GM19395 (cell line): ENCODE measurements around the gene ATP6V0B.

Source experiments
- ATAC-seq: cut with Tn5 transposase; IDR thresholded peaks from one replicate; pipeline ENCODE4 v1.9.1; 2021; ENCODE audit warnings: mild to moderate bottlenecking, moderate library complexity; ENCODE audit not compliant: unreplicated experiment

ATP6V0B gene

DNA sequence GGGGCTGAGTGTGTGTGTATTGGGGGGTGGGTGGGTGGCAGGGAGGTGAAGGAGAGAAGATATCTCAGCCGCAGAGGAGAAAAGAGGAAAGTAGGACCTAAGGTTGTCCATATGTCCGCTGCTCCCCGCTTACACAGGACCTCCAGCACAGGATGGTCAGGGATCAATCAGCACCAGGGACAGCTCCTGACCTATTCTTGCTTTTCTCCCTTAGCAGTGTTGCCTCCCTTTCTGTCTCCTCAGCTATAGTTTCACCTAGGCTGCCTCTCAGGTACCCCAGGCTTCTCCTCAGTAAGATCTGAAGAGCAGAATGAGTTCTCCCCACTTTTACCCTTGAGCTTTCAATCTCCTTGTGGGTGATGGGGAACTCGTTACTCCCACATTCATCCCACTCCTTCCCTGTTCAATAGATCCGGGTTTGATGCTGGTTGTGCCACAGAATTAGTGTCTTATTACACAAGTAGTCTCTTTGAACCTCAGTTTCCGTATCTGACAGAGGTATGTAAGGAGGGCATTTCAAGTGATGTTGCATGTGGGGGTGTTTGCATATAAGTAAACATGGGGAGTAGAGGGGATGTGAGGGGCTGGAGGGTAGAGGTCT, 6.3 kb upstream of the ATP6V0B start:
- ATAC-seq = no peak

DNA sequence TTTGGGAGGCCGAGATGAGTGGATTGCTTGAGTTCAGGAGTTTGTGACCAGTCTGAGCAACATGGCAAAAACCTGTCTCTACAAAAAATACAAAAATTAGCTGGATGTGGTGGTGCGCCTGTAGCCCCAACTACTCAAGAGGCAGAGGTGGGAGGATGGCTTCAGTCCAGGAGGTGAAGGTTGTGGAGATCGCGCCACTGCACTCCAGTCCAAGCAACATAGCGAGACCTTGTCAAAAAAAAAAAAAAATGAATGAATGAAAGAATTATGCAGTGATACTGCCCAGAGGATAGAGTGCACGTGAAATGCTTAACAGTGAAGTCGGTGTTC, 5.4 kb upstream of the ATP6V0B start:
- ATAC-seq = no peak

DNA sequence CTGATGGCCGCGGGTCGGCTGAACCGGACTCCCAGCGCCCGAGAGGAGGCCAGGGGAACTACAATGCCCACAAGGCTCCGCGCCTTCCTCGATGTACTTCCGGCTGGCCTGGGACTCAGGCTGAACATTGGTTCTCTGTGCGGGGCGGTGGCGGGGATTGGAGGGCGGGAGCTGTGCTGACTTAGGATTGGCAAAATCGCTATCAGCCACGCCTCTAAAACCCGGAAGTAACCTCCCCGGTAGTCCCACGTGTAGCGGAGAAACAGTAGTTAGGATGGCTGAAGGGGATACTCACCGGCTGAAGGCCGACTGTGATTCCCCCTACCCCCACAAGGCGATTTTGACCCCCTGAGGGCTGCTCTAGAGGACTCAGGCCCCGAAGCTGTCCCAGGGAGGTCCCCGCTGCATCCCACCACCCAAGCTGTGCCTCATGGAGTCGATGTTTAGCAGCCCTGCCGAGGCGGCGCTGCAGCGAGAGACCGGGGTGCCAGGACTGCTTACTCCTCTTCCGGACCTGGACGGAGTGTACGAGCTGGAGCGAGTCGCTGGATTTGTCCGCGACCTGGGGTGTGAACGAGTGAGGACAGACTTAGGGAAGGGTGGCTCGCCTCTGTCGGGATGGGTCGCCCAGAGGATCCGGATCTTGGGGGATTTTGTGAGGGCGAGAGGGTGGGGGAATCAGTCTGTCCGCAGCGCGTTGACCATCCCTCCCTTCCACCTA, 4.9 kb upstream of the ATP6V0B start, which contains the start of gene DPH2:
DPH2 (plus strand) TSS at position 265 of the 721 bp plus-strand sequence; CDS start at position 431, 166 bp downstream.
- peak; percentile 84 for ATAC-seq

DNA sequence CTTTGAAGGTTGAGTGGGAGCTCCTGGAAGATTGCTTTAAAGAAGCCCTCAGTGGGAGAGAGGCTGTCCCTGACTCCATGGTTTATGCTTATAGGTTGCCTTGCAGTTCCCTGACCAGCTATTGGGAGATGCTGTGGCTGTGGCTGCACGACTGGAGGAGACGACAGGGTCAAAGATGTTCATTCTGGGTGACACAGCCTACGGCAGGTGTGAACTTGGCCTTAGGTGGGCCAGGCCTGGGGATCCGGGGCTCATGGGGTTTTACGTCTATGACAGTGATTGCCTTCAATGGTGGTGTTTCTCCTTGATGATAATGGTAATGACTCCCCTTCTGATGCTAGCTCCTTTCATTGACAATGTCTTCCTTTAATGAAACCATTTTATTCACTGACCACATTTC, 4.3 kb upstream of the ATP6V0B start:
- no peak for ATAC-seq

DNA sequence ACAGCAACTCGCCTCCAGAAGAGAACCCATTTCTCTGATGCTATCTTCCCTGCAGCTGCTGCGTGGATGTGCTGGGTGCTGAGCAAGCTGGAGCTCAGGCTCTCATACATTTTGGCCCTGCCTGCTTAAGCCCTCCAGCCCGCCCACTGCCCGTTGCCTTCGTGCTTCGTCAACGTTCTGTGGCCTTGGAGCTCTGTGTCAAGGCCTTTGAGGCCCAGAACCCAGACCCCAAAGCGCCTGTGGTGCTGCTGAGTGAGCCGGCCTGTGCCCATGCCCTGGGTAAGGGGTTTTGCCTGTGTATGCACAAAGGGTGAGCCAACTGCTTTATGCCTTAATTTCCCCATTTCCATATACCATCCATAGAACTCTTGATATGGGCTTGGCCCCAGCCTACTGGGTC, 3.8 kb upstream of the ATP6V0B start:
- ATAC-seq = no peak

DNA sequence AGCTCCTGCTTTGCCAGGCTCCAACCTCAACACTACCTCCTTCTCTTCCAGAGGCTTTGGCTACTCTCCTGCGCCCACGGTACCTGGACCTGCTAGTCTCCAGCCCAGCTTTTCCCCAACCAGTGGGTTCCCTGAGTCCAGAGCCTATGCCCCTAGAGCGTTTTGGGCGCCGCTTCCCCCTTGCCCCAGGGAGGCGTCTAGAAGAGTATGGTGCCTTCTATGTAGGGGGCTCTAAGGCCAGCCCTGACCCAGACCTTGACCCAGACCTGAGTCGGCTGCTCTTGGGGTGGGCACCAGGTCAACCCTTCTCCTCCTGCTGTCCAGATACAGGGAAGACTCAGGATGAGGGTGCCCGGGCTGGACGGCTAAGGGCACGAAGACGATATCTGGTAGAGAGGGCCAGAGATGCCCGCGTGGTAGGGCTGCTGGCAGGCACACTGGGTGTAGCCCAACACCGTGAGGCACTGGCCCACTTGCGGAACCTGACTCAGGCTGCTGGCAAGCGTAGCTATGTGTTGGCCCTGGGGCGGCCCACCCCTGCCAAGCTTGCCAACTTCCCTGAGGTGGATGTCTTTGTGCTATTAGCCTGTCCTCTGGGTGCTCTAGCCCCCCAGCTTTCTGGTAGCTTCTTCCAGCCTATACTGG, 3.3 kb upstream of the ATP6V0B start:
- ATAC-seq = no peak

DNA sequence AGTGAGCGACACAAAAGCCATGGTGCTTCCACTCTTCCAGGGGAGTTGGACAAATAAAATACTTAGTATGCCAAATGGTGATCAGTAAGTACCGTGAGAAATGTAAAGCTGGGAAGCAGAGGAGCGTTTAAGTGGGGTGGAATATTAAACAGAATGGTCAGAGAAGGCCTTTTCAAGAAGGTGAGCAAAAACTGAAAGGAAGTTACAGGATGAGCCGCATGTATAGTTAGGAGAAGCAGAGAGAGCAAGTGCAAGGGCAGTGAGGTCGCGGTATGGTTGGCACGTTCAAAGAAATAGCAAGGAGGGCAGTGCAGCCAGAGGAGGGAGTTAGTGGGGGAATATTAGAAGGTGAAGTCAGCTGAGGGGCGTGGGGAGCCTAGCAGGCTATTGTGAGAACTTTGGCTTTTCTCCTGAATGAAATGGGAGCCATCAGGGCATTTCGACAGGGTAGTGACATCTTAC, 748 bp upstream of the ATP6V0B start:
- ATAC-seq = peak; percentile 1

DNA sequence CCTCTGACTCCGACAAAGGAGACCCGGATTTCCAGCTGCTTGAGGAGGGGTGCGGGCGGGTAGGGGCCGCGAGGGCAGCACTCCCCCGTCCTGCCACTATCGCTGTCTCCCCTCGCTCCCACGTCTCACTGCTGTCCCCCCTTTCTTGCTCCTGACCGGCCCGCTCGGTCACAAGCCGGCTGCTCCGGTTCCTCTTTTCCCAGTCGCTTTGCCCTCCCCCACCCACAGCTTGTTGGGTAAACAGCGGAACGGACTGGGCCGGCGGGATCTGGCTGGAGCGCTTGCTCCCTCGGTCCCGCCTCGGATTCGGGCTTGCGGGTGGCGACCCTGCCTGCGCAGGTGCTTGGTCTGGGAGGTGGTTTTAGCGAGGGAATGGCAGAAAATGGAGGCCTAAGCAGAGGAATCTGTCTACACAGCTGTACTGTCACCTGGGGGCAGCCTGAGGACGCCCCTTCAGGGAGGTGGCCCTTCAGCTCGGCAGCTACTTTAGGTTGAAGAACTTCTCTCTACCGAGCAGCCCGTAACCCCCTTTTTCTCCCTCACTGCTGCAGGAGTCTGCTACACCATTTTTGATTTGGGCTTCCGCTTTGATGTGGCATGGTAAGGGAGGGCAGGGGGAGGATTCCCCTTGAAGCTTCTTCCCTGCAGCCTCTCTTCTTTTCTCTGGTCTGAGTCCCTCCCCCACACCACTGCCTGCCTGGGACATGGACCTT, 645 bp downstream of the ATP6V0B start:
- peak; percentile 3 for ATAC-seq

DNA sequence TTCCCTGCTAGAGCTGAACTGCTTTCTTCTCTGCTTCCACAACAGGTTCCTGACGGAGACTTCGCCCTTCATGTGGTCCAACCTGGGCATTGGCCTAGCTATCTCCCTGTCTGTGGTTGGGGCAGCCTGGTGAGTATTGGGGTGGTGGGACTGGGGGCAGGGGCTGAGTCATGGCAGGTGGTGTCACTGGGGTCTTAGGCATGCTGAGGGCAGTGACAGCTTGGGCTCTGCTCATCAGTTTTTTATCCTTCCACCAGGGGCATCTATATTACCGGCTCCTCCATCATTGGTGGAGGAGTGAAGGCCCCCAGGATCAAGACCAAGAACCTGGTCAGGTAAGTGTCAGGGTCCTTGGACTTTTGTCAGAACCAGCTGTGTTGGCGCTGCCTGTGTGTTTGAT, 1.3 kb downstream of the ATP6V0B start:
- ATAC-seq = no peak

DNA sequence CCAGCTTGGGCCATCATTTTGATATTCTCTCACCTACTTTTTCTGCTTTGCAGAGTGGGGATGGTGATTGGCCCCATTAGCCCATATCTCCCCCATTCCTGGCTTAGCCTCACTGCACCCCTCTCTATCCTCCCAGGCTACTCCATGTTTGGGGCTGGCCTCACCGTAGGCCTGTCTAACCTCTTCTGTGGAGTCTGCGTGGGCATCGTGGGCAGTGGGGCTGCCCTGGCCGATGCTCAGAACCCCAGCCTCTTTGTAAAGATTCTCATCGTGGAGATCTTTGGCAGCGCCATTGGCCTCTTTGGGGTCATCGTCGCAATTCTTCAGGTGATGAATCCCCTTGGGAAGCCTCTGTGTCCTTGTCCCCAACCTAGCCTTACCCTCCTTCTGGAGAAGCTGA, 2.1 kb downstream of the ATP6V0B start:
- ATAC-seq = no peak

DNA sequence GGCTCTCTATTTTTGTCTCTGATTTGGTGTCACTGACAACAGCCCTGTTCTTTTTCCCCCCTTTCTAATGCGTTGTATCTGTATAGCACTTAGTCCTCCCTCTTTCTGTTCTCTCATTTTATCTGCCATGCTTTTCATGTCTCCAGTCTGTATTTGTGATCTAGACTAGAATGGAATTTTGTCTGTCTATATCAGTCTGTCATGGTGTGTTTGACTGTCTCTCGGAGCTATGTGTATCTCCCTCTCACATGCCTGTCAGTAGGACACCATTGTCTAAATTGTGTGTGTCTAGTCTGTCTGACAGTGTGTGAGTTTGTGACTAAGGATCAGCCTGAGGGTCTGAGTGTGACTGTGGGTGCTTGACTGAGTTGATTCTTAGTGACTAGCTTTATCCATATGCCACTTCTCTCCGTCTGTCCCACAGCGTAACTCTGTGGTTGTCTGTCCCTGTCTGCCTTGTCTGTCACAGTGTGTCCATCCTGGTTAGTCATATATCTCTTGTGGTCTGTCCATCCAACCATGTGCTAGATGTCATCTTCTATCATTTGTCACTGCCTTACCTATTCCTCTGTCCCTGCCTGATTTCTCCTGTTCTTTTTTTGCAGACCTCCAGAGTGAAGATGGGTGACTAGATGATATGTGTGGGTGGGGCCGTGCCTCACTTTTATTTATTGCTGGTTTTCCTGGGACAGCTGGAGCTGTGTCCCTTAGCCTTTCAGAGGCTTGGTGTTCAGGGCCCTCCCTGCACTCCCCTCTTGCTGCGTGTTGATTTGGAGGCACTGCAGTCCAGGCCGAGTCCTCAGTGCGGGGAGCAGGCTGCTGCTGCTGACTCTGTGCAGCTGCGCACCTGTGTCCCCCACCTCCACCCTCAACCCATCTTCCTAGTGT, 2.9 kb downstream of the ATP6V0B start:
- ATAC-seq = no peak

DNA sequence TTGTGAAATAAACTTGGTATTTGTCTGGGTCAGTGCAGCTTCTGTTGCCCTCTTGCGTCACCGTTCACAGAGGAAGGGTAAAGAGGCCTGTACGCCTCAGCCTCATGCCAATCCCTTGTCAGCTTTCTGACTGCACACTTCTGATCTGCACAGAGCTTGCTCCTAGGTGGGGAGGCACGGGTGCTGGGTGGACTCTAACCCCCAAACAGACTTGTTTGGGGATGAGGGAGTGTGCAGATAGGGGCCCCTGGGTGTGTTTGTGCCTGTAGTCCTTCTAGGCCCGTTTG, 3.4 kb downstream of the ATP6V0B start:
- ATAC-seq = no peak

DNA sequence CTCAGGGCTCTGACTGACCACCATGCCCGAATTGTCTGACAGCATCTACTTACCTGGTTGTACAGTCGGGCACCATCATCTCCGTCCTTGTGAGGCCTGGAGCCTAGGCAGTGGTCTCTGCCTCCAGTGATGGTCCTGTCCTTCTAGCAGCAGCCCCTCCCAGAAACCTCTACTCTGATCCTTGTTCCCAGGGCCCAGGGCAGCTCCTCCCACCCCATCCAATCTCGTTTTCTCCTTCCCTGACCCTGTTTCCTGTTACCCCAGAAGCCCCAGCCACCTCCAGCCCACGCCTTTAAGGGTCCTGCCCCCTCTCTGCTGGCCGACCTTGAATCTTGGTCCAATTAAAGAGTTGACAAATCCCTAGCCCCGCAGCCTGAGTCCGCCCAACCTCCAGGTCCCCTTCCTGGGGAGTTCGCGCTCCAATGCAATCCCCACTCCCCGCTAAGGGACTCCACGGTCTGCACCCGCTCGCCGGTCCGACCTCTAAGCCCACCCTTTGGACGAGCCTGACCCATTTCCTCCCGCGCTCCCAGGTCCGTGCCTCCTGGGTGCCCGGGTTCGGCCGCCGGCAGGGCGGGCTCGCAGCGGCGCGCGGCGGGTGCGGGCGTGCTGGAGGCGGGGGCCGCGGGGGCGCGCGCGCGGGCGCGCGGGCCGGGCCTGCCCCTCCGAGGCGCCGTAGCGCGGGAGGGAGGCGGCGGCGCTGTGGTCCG, 3.9 kb downstream of the ATP6V0B start, which contains the start of gene B4GALT2:
B4GALT2 (plus strand) TSS at position 660 of the 710 bp plus-strand sequence. CDS start 1,951 bp downstream, outside the sequence.
- ATAC-seq = no peak

DNA sequence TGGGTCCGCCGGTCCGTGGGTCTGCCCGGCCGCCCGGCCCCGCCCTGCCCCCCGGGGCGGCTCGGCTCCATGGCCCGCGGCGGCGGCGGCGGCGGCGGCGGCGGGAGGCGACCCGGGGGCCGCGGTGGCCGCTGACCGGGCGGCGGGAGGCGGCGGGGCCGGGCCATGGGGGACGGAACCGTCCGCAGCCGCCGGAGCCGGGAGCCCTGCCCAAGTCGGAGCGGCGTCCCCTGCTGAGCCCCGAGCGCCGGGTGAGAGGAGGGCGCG, 4.4 kb downstream of the ATP6V0B start:
- no peak for ATAC-seq

DNA sequence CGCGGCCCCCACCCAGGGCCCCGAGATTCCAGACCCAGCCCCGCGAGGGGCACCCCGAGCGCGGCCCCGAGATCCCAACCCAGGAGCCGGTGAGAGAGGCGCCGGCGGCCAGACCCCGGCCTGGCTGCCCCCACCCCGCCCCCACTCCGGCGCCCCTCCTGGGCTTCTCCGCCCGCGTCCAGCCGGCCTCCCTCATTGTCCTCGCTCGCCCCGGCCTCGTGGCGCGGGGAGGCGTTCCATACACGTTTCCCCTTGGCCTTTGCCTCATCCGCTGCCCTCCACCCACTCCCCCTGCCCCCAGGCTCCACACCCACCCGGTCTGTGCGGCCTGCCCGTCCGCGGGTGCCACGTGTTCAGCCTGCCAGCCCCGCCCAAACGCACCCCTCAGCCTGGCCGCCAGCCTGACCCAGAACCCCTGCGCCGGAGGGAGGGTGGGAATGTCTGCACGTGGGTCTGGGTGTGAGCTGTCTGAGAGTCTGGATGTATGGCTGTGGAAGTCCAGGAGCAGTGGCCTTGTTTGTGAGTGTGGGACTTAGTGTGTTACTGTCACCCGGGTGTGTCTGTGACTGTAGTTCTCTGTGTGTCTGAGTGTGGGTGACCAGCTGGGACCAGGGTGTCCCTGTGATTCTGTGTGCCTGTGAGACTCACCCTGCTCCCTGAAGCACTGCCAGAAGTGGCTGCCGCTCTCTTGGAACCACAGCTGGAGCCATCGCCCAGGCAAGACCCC, 4.9 kb downstream of the ATP6V0B start:
- no peak for ATAC-seq

DNA sequence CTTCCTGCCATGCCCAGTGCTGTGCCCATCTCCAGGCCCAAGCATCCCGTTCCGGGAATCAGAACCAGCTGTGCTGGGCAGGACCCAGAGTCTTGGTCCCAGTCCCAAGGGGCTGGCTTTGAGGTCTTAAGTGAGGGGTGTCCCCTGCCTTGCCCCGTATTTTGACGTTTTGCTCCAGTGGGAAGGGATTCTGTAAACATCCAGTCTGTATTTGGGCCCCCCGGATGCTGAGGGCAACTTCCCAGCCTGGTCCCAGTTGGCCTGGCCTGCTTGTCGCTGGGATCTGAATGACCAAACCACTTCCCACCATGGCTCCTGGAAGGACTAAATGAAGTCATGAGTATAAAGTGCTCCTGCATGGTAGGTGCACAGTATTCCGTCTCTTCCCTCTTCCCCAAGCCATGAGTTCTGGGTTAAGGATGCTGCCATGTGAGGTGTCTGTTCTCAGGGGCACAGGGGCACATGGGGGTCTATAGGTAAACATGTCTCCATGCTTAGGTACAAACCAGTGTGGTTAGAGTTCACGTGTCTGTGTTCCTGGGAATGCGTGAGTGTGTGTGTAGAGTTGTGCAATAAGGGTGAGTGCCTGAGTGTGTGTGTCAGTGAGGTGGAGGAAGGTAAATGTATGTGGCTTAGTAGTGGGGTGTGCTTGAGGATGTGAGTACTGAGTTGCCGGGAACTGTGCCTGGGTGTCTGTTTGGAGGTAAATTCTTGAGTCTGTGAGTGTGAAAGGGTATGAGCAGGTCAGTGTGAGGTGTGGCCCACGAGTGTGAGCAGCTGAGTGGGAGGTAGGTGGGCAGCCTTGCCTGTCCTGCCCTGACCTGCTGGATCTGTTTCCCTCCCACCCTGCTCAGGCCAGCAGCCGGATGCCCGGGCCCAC, 5.7 kb downstream of the ATP6V0B start:
- no peak for ATAC-seq

DNA sequence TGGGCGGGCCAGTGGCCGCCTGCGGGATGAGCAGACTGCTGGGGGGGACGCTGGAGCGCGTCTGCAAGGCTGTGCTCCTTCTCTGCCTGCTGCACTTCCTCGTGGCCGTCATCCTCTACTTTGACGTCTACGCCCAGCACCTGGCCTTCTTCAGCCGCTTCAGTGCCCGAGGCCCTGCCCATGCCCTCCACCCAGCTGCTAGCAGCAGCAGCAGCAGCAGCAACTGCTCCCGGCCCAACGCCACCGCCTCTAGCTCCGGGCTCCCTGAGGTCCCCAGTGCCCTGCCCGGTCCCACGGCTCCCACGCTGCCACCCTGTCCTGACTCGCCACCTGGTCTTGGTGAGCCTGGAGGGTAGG, 6.4 kb downstream of the ATP6V0B start:
- no peak for ATAC-seq

DNA sequence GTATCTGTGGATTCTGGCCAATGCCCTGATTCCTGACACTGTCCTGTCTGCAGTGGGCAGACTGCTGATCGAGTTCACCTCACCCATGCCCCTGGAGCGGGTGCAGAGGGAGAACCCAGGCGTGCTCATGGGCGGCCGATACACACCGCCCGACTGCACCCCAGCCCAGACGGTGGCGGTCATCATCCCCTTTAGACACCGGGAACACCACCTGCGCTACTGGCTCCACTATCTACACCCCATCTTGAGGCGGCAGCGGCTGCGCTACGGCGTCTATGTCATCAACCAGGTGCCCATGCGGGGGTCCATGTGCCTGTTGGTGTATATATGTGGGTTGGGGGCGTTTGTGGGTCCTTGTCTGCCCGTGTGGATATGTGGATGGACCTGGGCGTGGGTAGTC, 6.9 kb downstream of the ATP6V0B start:
- no peak for ATAC-seq

DNA sequence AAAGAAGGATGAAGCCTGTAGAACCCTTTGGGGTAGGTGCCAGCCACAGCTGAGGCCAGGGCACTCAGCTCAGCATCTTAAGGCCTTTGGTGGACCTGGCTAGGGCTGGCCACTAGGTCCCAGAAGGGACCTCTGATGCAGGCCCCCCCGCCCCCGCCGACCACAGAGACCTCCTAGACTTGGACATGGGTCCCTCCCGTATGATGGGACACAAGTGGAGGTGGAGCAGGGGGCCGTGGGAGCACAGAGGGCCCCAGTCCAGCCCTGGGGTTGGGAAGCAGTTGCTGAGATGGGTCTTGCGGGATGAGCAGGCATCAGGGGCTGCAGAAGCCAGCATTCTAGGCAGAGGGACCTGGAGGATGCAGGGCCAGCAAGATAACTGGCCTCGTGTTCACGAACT, 7.5 kb downstream of the ATP6V0B start:
- no peak for ATAC-seq
